CD4-positive, alpha-beta T cell treated with Interleukin-12 subunit alpha and Interleukin-12 subunit beta, for 1 hour (primary cell): ENCODE data around the gene PUDP.
"Not testable (repeated sequence)": the region's sequence is repeated elsewhere in the genome, so short reads cannot be mapped to it uniquely, and the experiment has no call there.

Source experiments
- DNase-seq: peaks from one replicate; pipeline ENCODE4 v3.0.0-alpha.2; 2020

The PUDP gene

GRCh38 chrX:7109049-7109531, 38.9 kb downstream of the PUDP start:
- DNase-seq, result no peak

GRCh38 chrX:7108030-7108429, 39.9 kb downstream of the PUDP start:
- no peak for DNase-seq

GRCh38 chrX:7106649-7107048, 41.3 kb downstream of the PUDP start:
- DNase-seq, result no peak

- no peak for DNase-seq
Measured at GRCh38 chrX:7102119-7102518, 45.8 kb downstream of the PUDP start.

- DNase-seq, result no peak
Measured at GRCh38 chrX:7100022-7100421, 47.9 kb downstream of the PUDP start.

- not testable (repeated sequence) for DNase-seq
Measured at GRCh38 chrX:7095657-7096056, 52.3 kb downstream of the PUDP start.

GRCh38 chrX:7093305-7093704, 54.6 kb downstream of the PUDP start:
- no peak for DNase-seq

GRCh38 chrX:7092543-7092942, 55.4 kb downstream of the PUDP start:
- no peak for DNase-seq

- no peak for DNase-seq
Measured at GRCh38 chrX:7091923-7092322, 56.0 kb downstream of the PUDP start.

- DNase-seq, result no peak
Measured at GRCh38 chrX:7090641-7091040, 57.3 kb downstream of the PUDP start.

GRCh38 chrX:7088968-7089615, 58.9 kb downstream of the PUDP start:
- peak; percentile 27 for DNase-seq

- DNase-seq, result no peak
Measured at GRCh38 chrX:7086384-7086783, 61.6 kb downstream of the PUDP start.

GRCh38 chrX:7085879-7086278, 62.1 kb downstream of the PUDP start:
- DNase-seq, result no peak

GRCh38 chrX:7084841-7085240, 63.1 kb downstream of the PUDP start:
- DNase-seq, result no peak

GRCh38 chrX:7083468-7084396, 64.2 kb downstream of the PUDP start:
- peak; percentile 58 for DNase-seq

GRCh38 chrX:7083021-7083420, 64.9 kb downstream of the PUDP start:
- DNase-seq, result no peak

- DNase-seq, result no peak
Measured at GRCh38 chrX:7082556-7082955, 65.4 kb downstream of the PUDP start.

GRCh38 chrX:7077241-7078230, 70.4 kb downstream of the PUDP start:
- DNase-seq, result no peak

- DNase-seq, result no peak
Measured at GRCh38 chrX:7076245-7076661, 71.7 kb downstream of the PUDP start.

- DNase-seq, result no peak
Measured at GRCh38 chrX:7074908-7075204, 73.1 kb downstream of the PUDP start.

- DNase-seq, result no peak
Measured at GRCh38 chrX:7074148-7074907, 73.6 kb downstream of the PUDP start.

- no peak for DNase-seq
Measured at GRCh38 chrX:7073336-7073735, 74.6 kb downstream of the PUDP start.
